Gastrocnemius medialis (tissue), 4 donors: ENCODE results near the gene ZFC3H1.

ENCODE experiments used
- POLR2A ChIP-seq, 2 donors: fragments of 450-650 bp; IDR thresholded peaks; one replicate each; pipeline ENCODE4 v1.6.1; 2017; ENCODE audit warnings: antibody characterized with exemption in 2 of 2, mild to moderate bottlenecking in 2 of 2, moderate library complexity in 2 of 2
- TF ChIP-seq, protein P1 (sequence below), 5 experiments: fragments of 450-650 bp in 3 of 5; fragments of 200-600 bp in 2 of 5; sonication (generic) in 2 of 5; IDR thresholded peaks in 4 of 5; conservative IDR thresholded peaks in 1 of 5; 1 replicate in 4 of 5; 2 replicates in 1 of 5; pipeline ENCODE4 v1.5.1; 2016 to 2019; ENCODE audit warnings: antibody characterized with exemption in 5 of 5, mild to moderate bottlenecking in 3 of 5, moderate library complexity in 3 of 5

DNA sequence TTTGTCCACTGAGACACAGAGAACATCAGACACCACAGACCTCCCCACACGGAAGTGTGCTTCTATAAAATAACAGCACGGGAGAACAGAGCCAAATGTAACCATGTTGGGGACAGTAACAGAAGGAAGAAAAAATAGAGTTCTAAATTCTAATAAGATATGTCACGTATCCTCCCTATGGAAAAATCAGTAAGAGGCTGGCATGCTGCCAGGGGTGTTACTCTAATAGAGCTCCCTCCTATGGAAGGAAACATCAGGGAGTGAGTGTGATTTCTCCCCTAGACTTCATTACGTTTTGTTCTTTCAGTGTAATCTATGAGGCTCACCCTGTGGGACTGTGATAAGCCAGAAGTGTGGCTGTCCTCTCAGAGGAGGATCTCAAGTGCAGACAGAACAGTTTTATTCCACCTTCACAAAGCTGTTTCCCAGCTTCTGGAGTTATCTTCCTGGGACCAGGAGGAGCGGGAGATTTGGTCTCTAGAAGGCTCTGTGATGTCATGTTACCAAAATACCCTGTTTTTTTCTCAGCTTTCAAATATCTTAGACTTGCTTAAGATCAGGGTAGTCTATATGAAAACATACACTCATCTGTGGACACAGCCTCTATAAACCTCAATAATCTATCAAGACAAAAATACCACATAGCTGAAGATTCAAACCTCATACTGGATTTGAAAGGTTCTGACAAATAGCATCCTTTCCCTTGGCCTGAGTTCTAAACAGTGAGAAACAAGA, 69.3 kb downstream of the ZFC3H1 start:
- TF ChIP-seq, protein P1, sequence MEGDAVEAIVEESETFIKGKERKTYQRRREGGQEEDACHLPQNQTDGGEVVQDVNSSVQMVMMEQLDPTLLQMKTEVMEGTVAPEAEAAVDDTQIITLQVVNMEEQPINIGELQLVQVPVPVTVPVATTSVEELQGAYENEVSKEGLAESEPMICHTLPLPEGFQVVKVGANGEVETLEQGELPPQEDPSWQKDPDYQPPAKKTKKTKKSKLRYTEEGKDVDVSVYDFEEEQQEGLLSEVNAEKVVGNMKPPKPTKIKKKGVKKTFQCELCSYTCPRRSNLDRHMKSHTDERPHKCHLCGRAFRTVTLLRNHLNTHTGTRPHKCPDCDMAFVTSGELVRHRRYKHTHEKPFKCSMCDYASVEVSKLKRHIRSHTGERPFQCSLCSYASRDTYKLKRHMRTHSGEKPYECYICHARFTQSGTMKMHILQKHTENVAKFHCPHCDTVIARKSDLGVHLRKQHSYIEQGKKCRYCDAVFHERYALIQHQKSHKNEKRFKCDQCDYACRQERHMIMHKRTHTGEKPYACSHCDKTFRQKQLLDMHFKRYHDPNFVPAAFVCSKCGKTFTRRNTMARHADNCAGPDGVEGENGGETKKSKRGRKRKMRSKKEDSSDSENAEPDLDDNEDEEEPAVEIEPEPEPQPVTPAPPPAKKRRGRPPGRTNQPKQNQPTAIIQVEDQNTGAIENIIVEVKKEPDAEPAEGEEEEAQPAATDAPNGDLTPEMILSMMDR (IDR thresholded peaks at IDR 0.05 in 4 of 5, conservative IDR thresholded peaks at IDR 0.05 in 1 of 5): no peak
- TF ChIP-seq POLR2A (IDR thresholded peaks at IDR 0.05): no peak
